Glutamatergic neuron (in vitro differentiated cells): ENCODE results near the gene GET4. TPM values are rescaled to one million over a fixed set of nuclear protein-coding genes. Genes with fewer than 3 reads are reported as not detected.

Experiments
- DNase-seq: peaks from one replicate; pipeline ENCODE4 v3.0.0; 2022
- H3K27ac Mint-ChIP-seq: one replicate; pipeline ENCODE4 v1.8.0; 2020; ENCODE audit warnings: mild to moderate bottlenecking, mixed read lengths, inconsistent platforms; ENCODE audit not compliant: unreplicated experiment
- H3K27me3 Mint-ChIP-seq: one replicate; pipeline ENCODE4 v1.8.0; 2020; ENCODE audit warnings: mild to moderate bottlenecking, moderate library complexity, mixed read lengths, inconsistent platforms; ENCODE audit not compliant: unreplicated experiment
- H3K36me3 Mint-ChIP-seq: one replicate; pipeline ENCODE4 v1.8.0; 2020; ENCODE audit warnings: mild to moderate bottlenecking, mixed read lengths, inconsistent platforms; ENCODE audit not compliant: unreplicated experiment
- H3K4me1 Mint-ChIP-seq: one replicate; pipeline ENCODE4 v1.8.0; 2020; ENCODE audit warnings: mild to moderate bottlenecking, low read depth, mixed read lengths, inconsistent platforms; ENCODE audit not compliant: unreplicated experiment
- H3K4me3 Mint-ChIP-seq: one replicate; pipeline ENCODE4 v1.8.0; 2020; ENCODE audit warnings: mild to moderate bottlenecking, mixed read lengths, inconsistent platforms; ENCODE audit not compliant: unreplicated experiment
- H3K9me3 Mint-ChIP-seq: one replicate; pipeline ENCODE4 v1.8.0; 2020; ENCODE audit warnings: mild to moderate bottlenecking, moderate library complexity, mixed read lengths, inconsistent platforms; ENCODE audit not compliant: unreplicated experiment
- total RNA-seq: library from RNA; stranded (reverse); fragmentation: NEBNext Ultra II Directional; extraction: Animal tissue kit (Norgen Biotek cat#: 25700); gene quantifications from one replicate; pipeline ENCODE4 v1.2.1, GENCODE V29; 2021; ENCODE audit not compliant: unreplicated experiment
- TF ChIP-seq, protein P1 (sequence below): fragments of 200-600 bp; sonication (generic); IDR thresholded peaks from one replicate; pipeline ENCODE4 v1.5.0; 2021; ENCODE audit not compliant: partially characterized antibody, unreplicated experiment

GET4 gene
- total RNA-seq, 1 donor from 2014 or later: 70.2 TPM

DNA sequence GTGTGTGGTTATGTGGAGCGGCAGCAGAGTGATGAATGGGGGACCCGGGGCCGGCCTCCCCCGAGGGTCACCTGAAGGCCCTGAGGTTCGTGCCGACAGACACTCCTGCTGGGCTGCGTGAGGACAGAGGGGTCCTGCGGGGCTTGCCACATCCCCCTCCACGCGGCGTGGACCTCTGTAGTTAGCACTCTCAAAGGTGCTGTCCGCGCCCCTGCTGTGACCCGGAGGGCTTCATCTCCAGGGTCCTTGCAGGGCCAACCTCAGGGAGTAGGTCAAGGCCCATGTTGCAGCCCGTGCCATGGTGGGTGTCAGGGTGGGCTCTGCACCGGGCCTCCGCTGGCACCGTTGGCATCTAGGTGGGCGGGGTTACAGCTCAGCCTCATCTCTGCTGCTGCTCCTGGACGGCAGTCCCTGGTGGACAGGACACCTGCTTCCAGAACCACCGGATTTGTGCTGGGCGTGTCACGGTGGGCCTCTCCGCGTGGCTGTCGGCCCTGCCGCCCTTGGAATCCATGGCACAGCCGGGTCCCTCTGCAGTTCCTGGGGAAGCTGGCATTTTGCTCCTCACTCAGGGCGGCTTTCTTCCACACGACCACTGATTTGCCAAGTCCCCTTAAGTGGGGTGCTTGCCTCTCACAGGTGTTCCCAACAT is 19.8 kb upstream of the GET4 start:
- TF ChIP-seq, protein P1, sequence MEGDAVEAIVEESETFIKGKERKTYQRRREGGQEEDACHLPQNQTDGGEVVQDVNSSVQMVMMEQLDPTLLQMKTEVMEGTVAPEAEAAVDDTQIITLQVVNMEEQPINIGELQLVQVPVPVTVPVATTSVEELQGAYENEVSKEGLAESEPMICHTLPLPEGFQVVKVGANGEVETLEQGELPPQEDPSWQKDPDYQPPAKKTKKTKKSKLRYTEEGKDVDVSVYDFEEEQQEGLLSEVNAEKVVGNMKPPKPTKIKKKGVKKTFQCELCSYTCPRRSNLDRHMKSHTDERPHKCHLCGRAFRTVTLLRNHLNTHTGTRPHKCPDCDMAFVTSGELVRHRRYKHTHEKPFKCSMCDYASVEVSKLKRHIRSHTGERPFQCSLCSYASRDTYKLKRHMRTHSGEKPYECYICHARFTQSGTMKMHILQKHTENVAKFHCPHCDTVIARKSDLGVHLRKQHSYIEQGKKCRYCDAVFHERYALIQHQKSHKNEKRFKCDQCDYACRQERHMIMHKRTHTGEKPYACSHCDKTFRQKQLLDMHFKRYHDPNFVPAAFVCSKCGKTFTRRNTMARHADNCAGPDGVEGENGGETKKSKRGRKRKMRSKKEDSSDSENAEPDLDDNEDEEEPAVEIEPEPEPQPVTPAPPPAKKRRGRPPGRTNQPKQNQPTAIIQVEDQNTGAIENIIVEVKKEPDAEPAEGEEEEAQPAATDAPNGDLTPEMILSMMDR: no peak
- Mint-ChIP-seq H3K36me3 (peaks cover 15% of the 10 kb centered on the region), H3K27me3 (peaks cover 20% of the 10 kb centered on the region), H3K4me3 (no peak overlapping the region), H3K27ac (no peak overlapping the region), H3K4me1 (peaks cover 24% of the 10 kb centered on the region), H3K9me3 (peaks cover 21% of the 10 kb centered on the region)
- DNase-seq: no peak

DNA sequence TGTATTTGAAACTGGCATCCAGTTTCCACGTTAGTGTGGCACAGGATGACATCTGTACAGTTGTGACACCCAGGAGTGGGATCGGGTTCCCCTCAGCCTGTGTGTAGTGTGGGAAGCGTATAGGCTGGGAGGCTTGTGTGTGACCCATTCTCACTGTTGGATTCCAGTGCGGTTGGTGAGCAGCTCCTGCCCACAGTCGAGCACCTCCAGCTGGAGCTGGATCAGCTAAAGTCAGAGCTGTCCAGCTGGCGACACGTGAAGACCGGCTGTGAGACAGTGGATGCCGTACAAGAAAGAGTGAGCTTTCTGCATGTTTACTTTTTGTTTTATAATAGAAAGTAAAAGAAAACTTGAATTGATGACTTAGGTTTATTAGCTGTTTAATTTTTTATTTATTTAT is 18.7 kb upstream of the GET4 start:
- no peak overlapping the region for H3K4me3 Mint-ChIP-seq
- H3K36me3 Mint-ChIP-seq: peaks cover 23% of the 10 kb centered on the region

DNA sequence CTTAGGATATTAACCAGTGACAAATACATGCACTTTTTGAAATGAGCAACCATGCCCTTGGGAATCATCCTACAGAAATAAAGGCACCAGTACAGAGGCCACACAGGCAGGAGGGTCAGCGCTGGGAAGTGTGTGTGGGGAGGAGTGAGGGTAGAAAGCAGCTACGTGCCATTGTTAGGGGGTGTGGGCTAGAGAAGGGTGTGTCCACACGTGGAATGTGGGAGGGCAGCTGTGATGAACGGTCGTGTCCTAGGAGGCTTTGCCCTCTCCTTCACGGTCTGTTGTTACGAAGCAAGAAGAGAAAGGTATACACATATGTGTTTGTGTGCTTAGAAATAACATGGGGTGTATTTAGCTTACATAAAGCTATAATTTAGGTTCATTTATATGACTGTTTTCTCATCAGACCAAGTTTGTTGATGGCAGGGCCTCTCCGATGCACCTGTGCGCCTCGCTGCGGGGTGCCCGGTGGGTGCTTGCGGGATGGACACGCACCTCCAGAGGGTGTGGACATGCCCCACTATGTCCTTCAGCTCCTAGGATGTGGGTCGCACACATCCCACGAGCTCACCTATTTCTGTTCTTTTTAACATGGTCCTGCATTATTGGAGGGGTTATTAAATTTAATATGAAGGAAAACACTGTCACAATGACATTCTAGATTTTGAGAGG is 16.9 kb upstream of the GET4 start:
- TF ChIP-seq, protein P1: no peak
- Mint-ChIP-seq H3K27me3 (peaks cover 22% of the 10 kb centered on the region), H3K27ac (peak overlapping the region; percentile 69), H3K36me3 (peaks cover 24% of the 10 kb centered on the region), H3K4me1 (peaks cover 32% of the 10 kb centered on the region), H3K4me3 (no peak overlapping the region), H3K9me3 (peaks cover 15% of the 10 kb centered on the region)
- DNase-seq: no peak

More for the DNA sequence above, 18.7 kb upstream of the GET4 start:
- Mint-ChIP-seq H3K9me3 (peaks cover 17% of the 10 kb centered on the region), H3K27ac (no peak overlapping the region), H3K27me3 (peaks cover 22% of the 10 kb centered on the region), H3K4me1 (peaks cover 32% of the 10 kb centered on the region)
- no peak for DNase-seq
- TF ChIP-seq, protein P1: no peak

DNA sequence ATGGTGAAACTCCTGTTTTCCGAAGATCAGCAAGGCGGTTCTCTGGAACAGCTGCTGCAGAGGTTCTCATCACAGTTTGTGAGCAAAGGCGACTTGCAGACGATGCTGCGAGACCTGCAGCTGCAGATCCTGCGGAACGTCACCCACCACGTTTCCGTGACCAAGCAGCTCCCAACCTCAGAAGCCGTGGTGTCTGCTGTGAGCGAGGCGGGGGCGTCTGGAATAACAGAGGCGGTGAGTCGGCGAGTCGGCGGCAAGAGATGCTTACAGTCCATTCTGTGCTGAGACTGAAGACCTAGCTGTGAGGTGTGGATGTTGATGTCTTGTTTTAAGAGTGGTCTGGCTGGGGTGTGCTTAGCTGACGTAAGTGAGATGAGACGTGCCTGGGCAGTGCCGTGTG is 16.2 kb upstream of the GET4 start:
- Mint-ChIP-seq H3K4me3 (no peak overlapping the region), H3K4me1 (peaks cover 32% of the 10 kb centered on the region), H3K27me3 (peaks cover 20% of the 10 kb centered on the region), H3K27ac (peak overlapping the region; percentile 2), H3K9me3 (peaks cover 15% of the 10 kb centered on the region), H3K36me3 (peaks cover 24% of the 10 kb centered on the region)
- TF ChIP-seq, protein P1: no peak
- DNase-seq: no peak

DNA sequence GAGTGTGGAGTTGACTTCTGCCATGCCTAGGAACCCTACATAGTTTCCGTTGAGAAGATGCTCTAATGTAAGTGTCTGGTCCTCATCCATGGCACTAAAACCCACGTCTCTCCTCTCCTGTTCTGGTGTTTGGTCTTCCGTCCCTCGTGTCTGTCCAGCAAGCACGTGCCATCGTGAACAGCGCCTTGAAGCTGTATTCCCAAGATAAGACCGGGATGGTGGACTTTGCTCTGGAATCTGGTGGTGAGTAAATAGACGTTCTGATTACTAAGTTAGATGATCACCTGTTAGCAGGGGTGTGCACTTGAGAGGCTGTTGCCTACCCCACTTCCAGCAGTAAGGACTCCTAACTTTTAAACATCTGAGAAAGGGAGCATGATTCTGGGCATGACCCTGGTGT is 15.1 kb upstream of the GET4 start:
- no peak for DNase-seq
- peaks cover 24% of the 10 kb centered on the region for H3K36me3 Mint-ChIP-seq
- peaks cover 15% of the 10 kb centered on the region for H3K9me3 Mint-ChIP-seq
- peaks cover 34% of the 10 kb centered on the region for H3K4me1 Mint-ChIP-seq
- H3K4me3 Mint-ChIP-seq: peak overlapping the region; percentile 12
- H3K27ac Mint-ChIP-seq: peak overlapping the region; percentile 94
- TF ChIP-seq, protein P1: no peak
- peaks cover 20% of the 10 kb centered on the region for H3K27me3 Mint-ChIP-seq
